Measurements from ENCODE around the gene PARP3. TPM values are rescaled to one million over a fixed set of nuclear protein-coding genes. Genes with fewer than 3 reads are reported as not detected.
A peak's percentile ranks its signal among the peaks of the same experiment; 100 is the strongest.

Gene PARP3
- total RNA-seq, 1 donor from 2014 or later = 48.5 TPM

DNA sequence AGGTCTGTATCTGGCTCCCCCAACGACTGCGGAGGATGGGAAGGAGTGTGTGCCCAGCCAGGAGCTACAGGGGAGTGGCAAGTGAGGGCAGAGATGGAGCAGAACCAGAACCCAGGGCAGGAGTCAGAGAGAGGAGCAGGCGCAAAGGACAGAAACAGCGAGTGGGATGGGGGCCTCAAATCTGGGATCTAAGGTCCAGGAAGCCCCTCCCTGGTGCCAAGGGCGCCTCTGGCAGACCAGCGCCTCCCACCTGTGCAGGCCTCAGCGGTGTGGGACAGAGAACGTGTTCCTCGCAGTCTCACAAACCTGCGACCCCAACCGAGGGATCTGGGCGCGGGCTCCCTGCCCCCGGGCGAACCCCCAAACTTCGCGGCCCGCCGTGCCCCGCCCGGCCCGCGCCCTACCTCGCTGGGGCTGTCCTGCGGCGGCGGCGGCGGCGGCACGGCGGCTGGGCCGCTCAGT, 24.8 kb downstream of the PARP3 start:
- no peak for DNase-seq (ENCODE audit: low spot score)

- DNase-seq (ENCODE audit: low spot score) = no peak
Observed at GRCh38 chr3:51967384-51968169, 25.4 kb downstream of the PARP3 start, which contains the start of gene PCBP4. Gene PCBP4 (minus strand): TSS chr3:51967454. CDS start chr3:51961240, 6,214 bp downstream.

DNA sequence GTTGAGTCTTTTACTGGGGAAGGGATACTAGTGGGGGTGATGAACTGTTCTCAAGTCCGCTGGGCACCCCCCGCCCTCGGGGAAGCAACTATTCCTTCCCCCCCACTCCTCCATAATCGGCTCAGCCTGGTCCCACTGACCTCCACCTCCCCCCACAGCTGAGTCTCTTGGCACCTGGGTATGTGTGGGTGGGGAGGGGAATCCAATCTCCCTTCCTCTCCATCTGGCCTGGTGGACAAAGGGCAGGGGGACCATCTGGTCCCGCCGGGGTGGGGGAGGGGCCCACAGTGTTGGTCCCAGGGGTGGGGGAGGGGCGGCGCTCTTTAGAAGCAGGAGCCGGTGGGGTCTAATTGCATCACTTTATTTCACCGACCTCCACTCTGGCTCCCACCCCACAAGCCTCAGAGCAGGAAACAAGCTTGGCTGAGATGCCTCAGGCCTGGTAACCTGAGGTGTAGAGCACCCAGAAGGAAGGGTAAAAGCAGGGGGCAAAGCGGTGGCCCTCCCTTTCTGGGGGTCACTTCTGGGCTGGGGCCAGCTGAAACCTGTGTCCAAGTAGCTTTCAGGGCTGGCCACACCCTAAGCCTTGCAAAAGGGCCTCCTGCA, 26.1 kb downstream of the PARP3 start:
- DNase-seq (ENCODE audit: low spot score) = no peak

DNA sequence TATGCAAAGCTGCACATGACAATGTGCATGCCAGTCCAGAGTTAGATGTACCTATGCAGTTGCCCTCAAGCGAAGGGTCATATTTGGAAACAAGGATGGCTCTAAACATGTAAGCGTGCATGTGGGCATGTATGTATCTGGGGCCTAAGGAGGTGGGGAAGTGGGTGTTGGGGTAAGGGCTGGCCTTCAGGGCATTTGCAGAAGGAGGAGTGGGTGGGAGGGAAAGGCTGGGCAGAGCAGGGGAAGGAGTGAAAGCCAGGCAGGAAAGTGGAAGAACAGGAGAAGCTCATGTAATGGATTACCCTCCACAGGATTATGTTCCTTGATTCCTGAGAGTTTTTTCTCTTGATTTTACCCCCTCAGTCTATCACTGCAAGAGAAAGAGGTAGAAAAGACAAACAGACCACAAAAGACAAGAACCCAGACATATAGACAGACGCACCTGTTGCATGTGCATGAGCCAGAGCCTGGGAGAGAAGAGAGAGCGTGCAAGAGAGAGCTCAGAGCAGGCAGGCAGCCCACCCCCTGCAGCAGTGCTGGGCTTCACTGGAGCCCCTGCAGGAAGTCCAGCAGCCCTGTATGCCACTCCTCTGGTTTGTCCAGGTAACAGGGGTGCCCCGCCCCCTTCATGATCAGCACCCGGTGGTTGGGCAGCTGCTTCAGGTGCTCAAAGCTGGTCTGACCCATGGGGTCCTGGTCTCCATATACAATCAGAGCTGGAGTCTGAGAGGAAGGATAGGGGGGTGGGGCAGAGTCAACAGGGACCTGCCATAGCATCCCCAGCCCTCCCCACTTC, 26.9 kb downstream of the PARP3 start:
- DNase-seq (ENCODE audit: low spot score) = no peak

DNA sequence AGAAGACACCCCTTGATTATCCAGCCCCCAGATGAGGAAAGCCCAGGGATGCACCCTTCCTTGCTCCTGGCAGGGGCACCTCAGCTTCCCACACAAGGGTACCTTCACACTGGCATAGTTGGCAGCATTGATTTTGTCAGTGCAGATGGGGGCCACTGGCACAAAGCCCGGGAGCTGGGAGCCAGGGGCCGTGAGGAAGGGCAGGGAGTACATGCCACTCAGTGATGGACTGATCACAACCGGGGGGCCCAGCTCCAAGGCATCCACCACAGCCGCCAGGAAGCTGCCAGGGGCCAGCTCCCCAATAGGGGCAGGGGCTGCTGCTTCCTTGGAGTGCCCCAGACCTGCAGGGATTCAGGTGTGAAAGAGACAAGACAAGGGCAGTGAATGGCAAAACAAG, 27.7 kb downstream of the PARP3 start:
- no peak for DNase-seq (ENCODE audit: low spot score)

DNA sequence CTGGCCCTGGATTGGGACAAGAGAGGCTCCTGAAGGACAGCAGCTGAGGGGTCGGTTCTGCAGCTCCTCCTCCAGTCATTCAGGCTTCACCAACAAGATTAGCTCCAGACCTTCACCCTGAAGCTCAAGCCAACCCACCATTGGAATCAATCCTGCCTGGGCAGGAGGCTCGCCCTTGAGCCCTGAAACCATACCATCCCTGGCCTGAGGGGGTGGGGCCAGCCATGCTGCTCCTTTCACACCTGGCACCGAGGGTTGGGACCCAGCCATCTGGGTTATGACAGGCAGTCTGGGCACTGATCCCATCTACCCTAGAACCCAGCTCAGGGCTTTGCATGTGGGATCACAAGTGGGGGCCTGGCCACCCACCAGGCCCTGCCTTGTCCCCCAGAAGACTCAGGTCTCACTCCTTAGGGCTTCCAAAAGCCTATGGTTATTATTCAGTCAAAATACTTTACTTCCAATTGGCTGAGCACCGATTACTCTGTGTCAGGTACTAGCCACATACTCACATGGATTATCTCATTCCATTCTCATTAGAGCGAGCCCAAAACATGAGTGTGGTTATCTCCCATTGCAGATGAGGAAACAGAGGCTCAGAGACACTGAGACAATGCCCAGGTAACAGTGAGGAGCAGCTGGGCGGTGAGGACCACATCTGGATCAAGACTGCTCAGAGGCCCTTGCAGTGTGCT, 28.6 kb downstream of the PARP3 start:
- DNase-seq (ENCODE audit: low spot score) = no peak

- no peak for DNase-seq (ENCODE audit: low spot score)
Observed at GRCh38 chr3:51971350-51971749, 29.2 kb downstream of the PARP3 start.

DNA sequence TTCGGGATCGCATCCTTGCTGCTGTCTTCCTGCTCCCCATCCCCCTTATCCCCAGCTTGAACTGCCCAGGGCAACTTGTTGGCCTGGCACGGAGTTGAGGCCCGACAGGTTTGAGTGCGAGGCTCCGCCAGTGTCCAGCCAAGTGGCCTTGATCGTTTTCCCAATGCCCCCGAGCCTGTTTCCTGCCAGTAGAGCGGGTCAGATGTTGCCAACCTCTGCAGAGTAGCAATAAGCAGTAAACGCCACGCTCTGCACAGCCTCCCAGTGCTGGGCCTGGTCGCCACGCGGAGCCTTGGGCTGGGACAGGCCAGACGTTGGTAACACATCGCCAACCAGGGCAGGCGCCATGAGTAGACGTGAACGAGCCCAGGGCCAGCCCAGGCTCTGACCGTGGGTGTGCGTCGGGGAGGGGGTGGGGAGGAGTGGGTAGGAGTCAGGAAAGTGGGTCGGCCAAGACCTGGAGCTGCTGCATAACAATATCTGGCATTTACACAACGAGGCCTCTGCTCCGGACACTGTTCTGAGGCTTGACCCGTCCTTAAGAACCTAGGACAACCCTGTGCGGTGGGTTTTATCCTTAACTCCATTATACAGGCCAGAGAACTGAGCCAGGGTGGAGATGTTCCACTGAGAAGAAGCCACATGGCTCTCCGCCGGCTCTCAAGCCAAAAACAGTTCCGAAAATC, 32.3 kb downstream of the PARP3 start:
- DNase-seq (ENCODE audit: low spot score) = no peak

DNA sequence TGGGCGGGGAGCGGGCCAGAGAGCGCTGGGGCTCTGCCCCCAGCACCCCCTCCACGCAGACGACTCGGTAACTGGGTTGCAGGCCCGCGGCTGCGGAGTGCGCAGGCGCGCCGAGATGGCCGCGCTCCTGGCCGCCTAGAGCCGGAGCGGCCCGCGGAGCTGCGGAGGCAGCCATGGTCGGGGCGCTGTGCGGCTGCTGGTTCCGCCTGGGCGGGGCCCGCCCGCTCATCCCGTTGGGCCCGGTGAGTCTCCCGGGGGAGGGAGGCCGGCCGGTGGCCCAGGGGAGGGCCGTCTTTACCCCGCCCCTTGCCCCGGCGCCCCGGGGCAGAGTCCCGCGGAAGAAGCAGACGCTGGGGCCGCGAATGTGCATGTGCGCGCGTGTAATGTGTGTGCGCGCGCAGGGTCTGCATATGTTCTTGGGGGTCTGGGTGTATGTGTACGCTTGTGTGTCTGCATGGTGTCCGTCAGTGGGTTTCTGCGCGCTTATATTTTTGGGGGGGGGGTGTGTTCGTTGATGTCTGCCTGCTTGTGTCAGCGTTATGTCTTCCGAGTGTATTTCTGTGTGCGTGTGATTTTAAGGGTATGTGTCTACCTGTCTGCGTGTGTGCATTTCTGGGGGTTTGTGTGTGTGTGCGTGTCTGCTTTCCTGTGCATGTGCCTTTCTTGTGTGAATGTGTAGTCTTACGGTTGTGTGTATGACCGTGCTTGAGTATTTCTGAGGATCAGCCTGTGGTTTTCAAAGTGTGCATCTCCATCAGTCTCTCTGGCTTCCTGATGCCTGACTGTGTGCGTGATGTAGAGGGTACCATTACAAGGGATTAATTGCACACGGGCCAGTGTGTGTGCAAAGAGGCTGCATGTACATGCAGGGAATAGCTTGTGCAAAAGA, 33.0 kb downstream of the PARP3 start, which contains the start of gene ABHD14A:
Gene ABHD14A, plus strand, starts transcription at position 102 of the 889 bp plus-strand sequence. Its CDS starts 72 bp downstream, at position 174.
- peak; percentile 74 for DNase-seq (ENCODE audit: low spot score)

- peak; percentile 78 for DNase-seq (ENCODE audit: low spot score)
Observed at GRCh38 chr3:51975852-51976549, 33.8 kb downstream of the PARP3 start.

DNA sequence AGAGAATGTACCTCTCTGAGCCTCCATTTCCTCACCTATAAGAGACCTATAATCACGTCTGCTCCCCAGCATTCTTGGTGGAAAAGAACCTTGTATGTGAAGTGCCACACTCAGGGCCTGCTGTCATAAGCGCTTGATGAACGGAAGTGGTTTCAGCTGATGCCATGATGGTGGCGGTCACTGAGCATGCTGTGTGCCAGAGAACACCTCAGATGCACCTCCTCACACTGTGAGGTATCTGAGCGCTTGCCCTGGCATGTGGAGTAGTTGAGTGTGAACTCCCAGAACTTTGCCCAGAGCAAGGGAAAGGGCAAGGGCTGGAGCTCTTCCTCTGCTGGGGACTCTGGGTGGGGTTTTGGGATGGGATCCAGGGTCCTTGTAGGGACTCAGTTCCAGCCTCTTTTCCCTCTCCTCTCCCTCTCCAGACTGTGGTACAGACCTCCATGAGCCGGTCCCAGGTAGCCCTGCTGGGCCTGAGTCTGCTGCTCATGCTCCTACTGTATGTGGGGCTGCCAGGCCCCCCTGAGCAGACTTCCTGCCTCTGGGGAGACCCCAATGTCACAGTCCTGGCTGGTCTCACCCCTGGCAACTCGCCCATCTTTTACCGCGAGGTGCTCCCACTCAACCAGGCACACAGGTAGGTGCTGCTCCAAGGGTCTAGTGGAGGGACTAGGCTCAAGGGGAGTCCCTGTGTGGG, 35.4 kb downstream of the PARP3 start:
- DNase-seq (ENCODE audit: low spot score) = no peak

DNA sequence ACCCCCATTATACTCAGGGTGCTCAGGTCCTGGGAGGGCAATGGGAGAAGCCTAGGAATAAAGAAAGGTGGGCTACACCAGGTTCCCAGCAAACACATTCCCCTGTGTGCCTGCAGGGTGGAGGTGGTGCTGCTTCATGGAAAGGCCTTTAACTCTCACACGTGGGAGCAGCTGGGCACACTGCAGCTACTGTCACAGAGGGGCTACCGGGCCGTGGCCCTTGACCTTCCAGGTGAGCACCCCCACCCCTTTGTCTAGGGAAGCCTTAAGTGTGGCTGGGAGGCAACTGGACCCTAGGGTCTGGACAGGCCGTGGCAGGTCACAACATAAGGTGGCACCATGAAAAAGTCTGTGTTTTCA, 36.0 kb downstream of the PARP3 start:
- no peak for DNase-seq (ENCODE audit: low spot score)

DNA sequence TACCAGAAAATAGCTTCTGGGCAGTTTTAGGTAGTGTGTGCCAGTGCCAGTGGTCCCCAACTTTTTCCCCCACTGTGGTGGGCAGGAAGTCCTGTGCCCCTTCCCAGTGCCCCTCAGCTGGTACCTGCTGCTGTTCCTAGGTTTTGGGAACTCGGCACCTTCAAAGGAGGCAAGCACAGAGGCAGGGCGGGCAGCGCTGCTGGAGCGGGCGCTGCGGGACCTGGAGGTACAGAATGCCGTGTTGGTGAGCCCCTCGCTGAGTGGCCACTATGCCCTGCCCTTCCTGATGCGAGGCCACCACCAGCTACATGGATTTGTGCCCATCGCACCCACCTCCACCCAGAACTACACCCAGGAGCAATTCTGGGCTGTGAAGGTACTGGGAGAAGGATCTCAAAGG, 38.1 kb downstream of the PARP3 start:
- no peak for DNase-seq (ENCODE audit: low spot score)

- DNase-seq (ENCODE audit: low spot score) = no peak
Observed at GRCh38 chr3:51982352-51982837, 40.2 kb downstream of the PARP3 start.

DNA sequence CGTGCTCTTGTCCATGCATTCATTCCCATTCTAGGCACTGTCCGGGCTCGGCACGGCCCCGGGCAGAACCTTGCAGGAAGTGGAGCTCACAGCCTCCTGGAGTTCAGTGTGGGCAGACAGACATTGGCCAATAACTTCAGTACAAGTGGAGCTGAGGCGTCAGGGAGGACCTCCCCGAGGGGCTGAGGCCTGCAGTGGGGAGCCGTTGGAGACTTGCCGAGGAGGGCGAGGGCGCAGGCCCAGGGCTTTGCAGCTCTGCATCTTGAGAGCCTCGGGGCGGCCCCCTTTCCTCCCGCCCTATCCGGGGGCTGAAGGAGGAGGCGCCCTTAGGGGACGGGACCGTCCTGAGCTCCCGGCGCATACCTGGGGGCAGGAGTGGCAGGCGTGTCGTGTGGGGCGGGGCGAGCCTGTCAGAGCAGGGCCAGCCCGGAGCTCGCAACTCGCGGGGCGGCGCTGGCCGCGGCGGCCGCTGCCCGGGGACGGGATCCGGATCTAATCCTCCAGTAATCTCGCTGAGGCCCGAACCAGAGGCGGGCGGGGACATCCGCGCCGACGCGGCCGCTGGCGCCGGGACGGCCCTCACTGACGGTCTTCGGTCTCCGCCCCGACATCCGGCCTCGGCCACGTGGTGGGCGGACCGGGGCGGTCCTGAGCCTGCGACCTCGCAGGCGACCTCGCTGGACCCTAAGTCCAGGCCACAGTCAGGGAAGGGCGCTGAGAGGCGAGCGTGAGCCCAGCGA, 40.8 kb downstream of the PARP3 start, which contains the start of gene ACY1:
Gene ACY1, plus strand, starts transcription at position 698 of the 740 bp plus-strand sequence. CDS start 530 bp downstream, outside the sequence.
- peak; percentile 90 for DNase-seq (ENCODE audit: low spot score)

GRCh38 chr3:51983578-51984268, 41.6 kb downstream of the PARP3 start:
- DNase-seq (ENCODE audit: low spot score) = no peak

DNA sequence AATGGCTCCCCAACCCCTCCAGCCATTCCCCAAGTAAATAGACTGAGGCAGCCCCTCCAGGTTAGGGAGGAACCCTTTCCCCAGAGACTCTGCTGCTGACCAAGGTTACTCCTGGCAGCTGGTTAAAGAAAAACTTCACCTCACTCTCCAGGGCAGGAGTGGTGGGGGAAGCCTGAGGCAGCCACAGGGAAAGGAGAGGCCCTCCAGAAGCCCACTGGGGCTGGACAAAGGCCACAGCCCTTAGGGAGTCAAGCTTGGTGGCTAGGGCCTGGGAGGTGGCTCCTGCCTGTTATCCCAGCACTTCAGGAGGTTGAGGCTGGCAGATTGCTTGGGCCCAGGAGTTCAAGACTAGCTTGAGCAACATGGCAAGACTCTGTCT, 42.1 kb downstream of the PARP3 start:
- DNase-seq (ENCODE audit: low spot score) = no peak
